Heart right ventricle (tissue), 16 donors: ENCODE results near the gene MCOLN2. TPM values are rescaled to one million over a fixed set of nuclear protein-coding genes. Genes with fewer than 3 reads are reported as not detected.

Source experiments
- ATAC-seq, 8 donors: fragments of 200-7000 bp; cut with Tn5 transposase; one replicate each; pipeline ENCODE4 v1.9.1; 2020; ENCODE audit warnings: mild to moderate bottlenecking in 8 of 8, moderate library complexity in 8 of 8, moderate number of reproducible peaks in 1 of 8
- DNase-seq, 2 donors: peaks; one replicate each; pipeline ENCODE4 v3.0.0-alpha.2; 2020
- H3K27ac ChIP-seq, 10 donors: fragments of 200-600 bp; sonication (generic) in 2 of 10; one replicate each; pipeline versions ENCODE4 v1.5.0 to v1.8.0; 2020 to 2022; ENCODE audit warnings: mild to moderate bottlenecking in 3 of 10
- H3K27me3 ChIP-seq, 7 donors: fragments of 200-600 bp; one replicate each; pipeline ENCODE4 v1.8.0; 2021 to 2022; ENCODE audit warnings: mild to moderate bottlenecking in 2 of 7
- H3K36me3 ChIP-seq, 9 donors: fragments of 200-600 bp; sonication (generic) in 1 of 9; one replicate each; pipeline versions ENCODE4 v1.5.0 to v1.8.0; 2020 to 2022; ENCODE audit warnings: mild to moderate bottlenecking in 2 of 9
- H3K4me1 ChIP-seq, 9 donors: fragments of 200-600 bp; sonication (generic) in 1 of 9; one replicate each; pipeline versions ENCODE4 v1.5.0 to v1.8.0; 2020 to 2022; ENCODE audit warnings: mild to moderate bottlenecking in 4 of 9
- H3K4me3 ChIP-seq, 10 donors: fragments of 200-600 bp; sonication (generic) in 2 of 10; one replicate each; pipeline versions ENCODE4 v1.5.0 to v1.8.0; 2020 to 2022; ENCODE audit warnings: mild to moderate bottlenecking in 7 of 10, moderate library complexity in 2 of 10
- H3K9me3 ChIP-seq, 11 donors: fragments of 200-600 bp in 10 of 11; sonication (generic) in 2 of 11; one replicate each; pipeline versions ENCODE4 v1.5.0 to v1.8.0; 2013 to 2022; ENCODE audit warnings: mild to moderate bottlenecking in 2 of 11, control low read depth in 1 of 11, moderate library complexity in 1 of 11
- WGBS, 2 donors: extraction: QIAGEN DNeasy Blood & Tissue Kit; methylation state at CpG; one replicate each; pipeline ENCODE4 v1.1.7; 2013; ENCODE audit warnings: inconsistent platforms in 1 of 2; 5-methylcytosine and 5-hydroxymethylcytosine counted together
- intact Hi-C, 10 donors: fragments of 100-400 bp; cut with DNase I; formaldehyde crosslinking; loops; one replicate each; pipeline versions ENCODE4 v1.11.1 to v1.14.2; 2022
- polyA plus RNA-seq, 2 donors: library from polyadenylated mRNA; stranded (reverse); fragments of 200-250 nt; gene quantifications; one replicate each; pipeline ENCODE4 v1.2.3, GENCODE V29; 2013
- total RNA-seq, 10 donors: library from RNA; stranded (reverse); fragmentation: NEBNext Ultra II Directional in 3 of 10; extraction: Animal tissue kit (Norgen Biotek cat#: 25700) in 3 of 10; gene quantifications; one replicate each; pipeline versions ENCODE4 v1.2.1 to v1.2.4, GENCODE V29; 2021 to 2023
- TF ChIP-seq, protein P1 (sequence below), 9 donors: fragments of 200-600 bp; sonication (generic) in 2 of 9; IDR thresholded peaks; one replicate each; pipeline versions ENCODE4 v1.5.0 to v1.8.0; 2021 to 2022; ENCODE audit warnings: antibody characterized with exemption in 9 of 9, mild to moderate bottlenecking in 5 of 9, moderate library complexity in 1 of 9
- donor health status: Arrhythmogenic right ventricular cardiomyopathy.
- donor health status: ischemic (EF 13 %, LVEDD 7.1; RV severe dilation, severe dysfunction).
- donor health status: healthy with polysubstance abuse.
- donor health status: DM: no; HTN: yes; CAD: no.
- donor health status: DM: no; HTN: no; CAD: no.
- donor health status: ischemic (EF 25% LVEDD 6.9; RV normal size, moderate dysfunction).
- donor health status: ischemic (EF 25% LVEDD 5.7; RV mildly dilated, moderate dysfunction).
- donor health status: healthy.
- donor health status: DM: yes; HTN: yes; CAD: no.
- donor health status: Ischemic cardiomyopathy.
- donor health status: ischemic (EF 35%, LVEDD 5.7; RV mildly dilated, moderate dysfunction).
- donor health status: nonischemic (EF 11% LVEDD 7.7; RV severe dilation, severe dysfunction).
- donor health status: DM: yes; HTN: yes; CAD: no.
- donor health status: PGD.
- donor health status: ischemic (EF 29% LVEDD 5.4; RV normal size, mild dysfunction).
- donor health status: nonischemic (EF 23%, LVEDD 6.1; RV moderate dilation, normal function).

Gene MCOLN2
- total and polyA plus RNA-seq, 12 donors, result 0.01 to 2.0 (median 0.15) TPM; not detected in 6

DNA sequence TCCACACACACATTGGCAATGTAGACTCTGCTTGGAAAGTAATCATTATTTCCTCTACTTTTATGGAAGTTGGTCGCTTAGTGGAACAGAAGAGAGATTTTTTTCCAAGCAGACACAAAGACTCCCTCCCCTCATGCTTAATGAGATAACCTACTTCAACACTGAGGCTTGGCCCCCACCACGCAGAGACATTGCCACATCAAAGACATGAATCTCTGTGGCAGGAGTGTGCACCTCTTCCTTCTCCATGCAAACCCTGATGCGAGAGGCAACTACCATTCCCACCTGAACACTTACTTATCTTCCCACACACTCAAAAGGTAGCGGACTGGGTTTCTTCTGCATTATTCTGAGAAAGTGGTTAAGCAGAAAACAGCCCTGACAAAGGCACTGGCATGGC is 66.6 kb downstream of the MCOLN2 start:
- WGBS, 2 donors, result 84 to 92% methylated on average over 4 of the region's 4 CpGs
- ATAC-seq, result no peak
- TF ChIP-seq, protein P1, sequence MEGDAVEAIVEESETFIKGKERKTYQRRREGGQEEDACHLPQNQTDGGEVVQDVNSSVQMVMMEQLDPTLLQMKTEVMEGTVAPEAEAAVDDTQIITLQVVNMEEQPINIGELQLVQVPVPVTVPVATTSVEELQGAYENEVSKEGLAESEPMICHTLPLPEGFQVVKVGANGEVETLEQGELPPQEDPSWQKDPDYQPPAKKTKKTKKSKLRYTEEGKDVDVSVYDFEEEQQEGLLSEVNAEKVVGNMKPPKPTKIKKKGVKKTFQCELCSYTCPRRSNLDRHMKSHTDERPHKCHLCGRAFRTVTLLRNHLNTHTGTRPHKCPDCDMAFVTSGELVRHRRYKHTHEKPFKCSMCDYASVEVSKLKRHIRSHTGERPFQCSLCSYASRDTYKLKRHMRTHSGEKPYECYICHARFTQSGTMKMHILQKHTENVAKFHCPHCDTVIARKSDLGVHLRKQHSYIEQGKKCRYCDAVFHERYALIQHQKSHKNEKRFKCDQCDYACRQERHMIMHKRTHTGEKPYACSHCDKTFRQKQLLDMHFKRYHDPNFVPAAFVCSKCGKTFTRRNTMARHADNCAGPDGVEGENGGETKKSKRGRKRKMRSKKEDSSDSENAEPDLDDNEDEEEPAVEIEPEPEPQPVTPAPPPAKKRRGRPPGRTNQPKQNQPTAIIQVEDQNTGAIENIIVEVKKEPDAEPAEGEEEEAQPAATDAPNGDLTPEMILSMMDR (IDR thresholded peaks at IDR 0.05), result no peak
- Histone ChIP-seq H3K27ac (no peak overlapping the region), H3K4me1 (no peaks in the 10 kb centered on the region), H3K9me3 (no peaks in the 10 kb centered on the region), H3K36me3 (no peaks in the 10 kb centered on the region), H3K27me3 (peaks cover 0 to 6% (median 0%) of the 10 kb centered on the region in 7 donors), H3K4me3 (no peak overlapping the region)
- DNase-seq, result no peak
- intact Hi-C loops, result loop anchor here in 5 of 10 donors (5.0 to 10.0 kb wide), 3 partner anchors 156 to 996 kb away; no protein-coding TSS in a partner anchor

DNA sequence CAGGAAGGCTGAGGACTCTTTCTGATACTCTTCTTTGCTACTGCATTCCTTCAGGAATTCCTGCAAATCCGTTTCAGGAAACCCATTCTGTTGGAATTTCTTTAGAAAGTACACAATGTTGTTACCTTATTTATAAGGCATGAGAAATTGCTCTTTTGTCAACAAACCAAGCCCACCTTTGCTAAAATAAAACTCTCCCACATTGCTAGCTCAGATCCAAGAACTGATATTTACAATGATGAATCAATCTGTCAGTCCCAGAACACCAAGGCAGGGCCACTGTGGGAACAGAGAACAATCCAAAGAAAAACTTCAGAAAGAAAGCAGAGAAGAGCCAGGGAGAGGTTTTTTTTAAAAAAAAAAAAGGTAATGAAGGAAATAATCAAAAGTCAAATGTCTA is 67.3 kb downstream of the MCOLN2 start:
- Histone ChIP-seq H3K9me3 (no peaks in the 10 kb centered on the region), H3K36me3 (no peaks in the 10 kb centered on the region), H3K27ac (no peak overlapping the region), H3K27me3 (peaks cover 0 to 6% (median 0%) of the 10 kb centered on the region in 7 donors), H3K4me1 (no peaks in the 10 kb centered on the region), H3K4me3 (no peak overlapping the region)
- DNase-seq (no peak), ATAC-seq (no peak)
- WGBS, 2 donors, result 53 to 64% methylated on average over 1 of the region's 1 CpG
- TF ChIP-seq, protein P1 (IDR thresholded peaks at IDR 0.05), result no peak
- intact Hi-C loops, result no loop called here

DNA sequence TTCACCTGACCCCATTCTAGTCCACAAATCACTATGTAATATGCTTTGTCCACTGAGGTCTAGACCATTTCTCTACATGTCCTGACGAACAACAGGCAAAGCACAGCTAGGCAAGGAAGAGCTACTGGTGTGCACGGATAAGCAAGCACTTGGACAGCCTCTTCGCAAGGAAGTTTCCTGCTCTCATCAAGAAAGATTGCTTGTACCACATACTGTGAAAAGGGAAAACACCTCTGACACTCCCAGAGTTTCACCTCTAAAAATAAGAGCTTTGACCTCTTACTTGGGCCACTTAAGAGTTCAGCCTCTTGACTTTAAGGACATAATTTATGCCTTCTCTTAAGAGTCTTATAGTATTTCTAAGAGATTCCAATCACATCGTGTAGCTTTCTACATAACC is 67.9 kb downstream of the MCOLN2 start:
- TF ChIP-seq, protein P1 (IDR thresholded peaks at IDR 0.05), result no peak
- WGBS, 2 donors, result 61 to 76% methylated on average over 4 of the region's 4 CpGs
- DNase-seq (no peak), ATAC-seq (no peak)
- peaks cover 0 to 6% (median 0%) of the 10 kb centered on the region in 7 donors for H3K27me3 ChIP-seq
- intact Hi-C loops, result no loop called here
- H3K4me1 ChIP-seq, result no peaks in the 10 kb centered on the region
- no peaks in the 10 kb centered on the region for H3K9me3 ChIP-seq
- H3K36me3 ChIP-seq, result no peaks in the 10 kb centered on the region
- H3K27ac ChIP-seq, result no peak overlapping the region
- H3K4me3 ChIP-seq, result no peak overlapping the region

DNA sequence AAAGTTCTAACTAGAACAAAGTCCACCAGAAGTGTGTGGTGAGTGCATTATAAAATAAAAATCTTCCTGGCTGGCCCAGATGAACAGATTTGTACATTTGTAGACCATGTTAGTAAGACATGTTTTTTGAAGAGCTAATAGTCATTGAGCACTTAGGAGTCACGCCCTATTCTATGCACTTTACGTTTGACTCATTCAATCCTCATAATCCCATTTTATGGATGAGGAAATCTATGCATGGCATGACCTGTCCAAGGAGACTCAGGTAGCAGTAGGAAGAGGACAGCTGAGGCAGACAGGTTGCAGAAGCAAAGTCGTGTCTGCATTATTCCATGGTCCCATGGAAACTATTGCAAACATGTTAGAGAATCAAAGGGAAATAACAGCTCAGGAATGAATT is 73.6 kb downstream of the MCOLN2 start:
- H3K4me3 ChIP-seq, result no peak overlapping the region
- no peaks in the 10 kb centered on the region for H3K4me1 ChIP-seq
- 87 to 89% methylated on average over 3 of the region's 3 CpGs for WGBS, 2 donors
- TF ChIP-seq, protein P1 (IDR thresholded peaks at IDR 0.05), result no peak
- intact Hi-C loops, result no loop called here
- no peak for ATAC-seq
- DNase-seq, result no peak
- H3K36me3 ChIP-seq, result no peaks in the 10 kb centered on the region
- H3K9me3 ChIP-seq, result no peaks in the 10 kb centered on the region
- no peak overlapping the region for H3K27ac ChIP-seq
- peaks cover 0 to 6% (median 0%) of the 10 kb centered on the region in 7 donors for H3K27me3 ChIP-seq
